Upper lobe of left lung (tissue), 4 donors: ENCODE measurements around the gene AMER2.

Source experiments
- CTCF ChIP-seq, 6 experiments: fragments of 450-650 bp in 4 of 6; fragments of 200-600 bp in 2 of 6; sonication (generic) in 2 of 6; IDR thresholded peaks; one replicate each; pipeline ENCODE4 v1.5.1; 2016 to 2019; ENCODE audit warnings: antibody characterized with exemption in 6 of 6
- POLR2AphosphoS5 ChIP-seq, 2 donors: sonication (generic); formaldehyde crosslinking; IDR thresholded peaks; one replicate each; pipeline ENCODE4 v1.5.1; 2017; ENCODE audit warnings: antibody characterized with exemption in 2 of 2

DNA sequence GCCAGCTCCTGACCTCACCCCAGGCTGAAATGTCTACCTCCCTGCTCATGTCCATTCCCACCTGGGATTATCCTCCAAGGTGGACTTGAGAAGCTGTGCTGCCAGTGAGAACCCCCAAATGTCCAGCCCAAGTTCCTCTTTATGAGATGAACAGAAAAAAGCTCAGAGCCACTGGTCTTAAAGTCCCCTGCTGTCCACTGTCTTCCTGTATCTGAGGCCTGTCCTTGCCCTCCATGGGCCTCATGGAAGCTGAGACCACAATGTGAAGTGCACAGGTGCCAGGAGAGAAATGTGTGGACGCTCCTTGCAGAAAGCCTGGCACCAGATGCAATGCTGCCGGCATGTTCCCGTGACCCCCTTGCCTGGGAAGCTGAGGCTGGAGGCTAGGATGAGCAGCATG, 3.3 kb upstream of the AMER2 start:
- TF ChIP-seq CTCF (IDR thresholded peaks at IDR 0.05) (no peak), POLR2AphosphoS5 (IDR thresholded peaks at IDR 0.05) (no peak)
